Osteoblast (primary cell): ENCODE results near the gene GPX3. TPM values are rescaled to one million over a fixed set of nuclear protein-coding genes. Genes with fewer than 3 reads are reported as not detected.

ENCODE experiments used
- DNase-seq: peaks from one replicate; pipeline ENCODE4 v3.0.0; 2011; ENCODE audit warnings: low spot score, mixed read lengths; ENCODE audit not compliant: insufficient read length; ENCODE audit errors: missing footprints
- H2AFZ ChIP-seq: 2 replicates; pipeline ENCODE4 v1.6.0; 2011; ENCODE audit warnings: mild to moderate bottlenecking, low read length
- H3K27ac ChIP-seq: 2 replicates; pipeline ENCODE4 v1.5.1; 2011; ENCODE audit warnings: mild to moderate bottlenecking, low read depth, low read length, moderate library complexity
- H3K27me3 ChIP-seq: 2 replicates; pipeline ENCODE4 v1.6.0; 2012; ENCODE audit warnings: mild to moderate bottlenecking, control low read depth, inconsistent platforms, low read length, moderate library complexity; ENCODE audit not compliant: insufficient read depth
- H3K36me3 ChIP-seq: 2 replicates; pipeline ENCODE4 v1.5.1; 2011; ENCODE audit warnings: mild to moderate bottlenecking, low read length, control low read depth, moderate library complexity; ENCODE audit not compliant: insufficient read depth
- H3K4me1 ChIP-seq: 2 replicates; pipeline ENCODE4 v1.5.1; 2011; ENCODE audit warnings: mild to moderate bottlenecking, low read length, control low read depth, moderate library complexity; ENCODE audit not compliant: insufficient read depth
- H3K4me2 ChIP-seq: 2 replicates; pipeline ENCODE4 v1.6.0; 2011; ENCODE audit warnings: mild to moderate bottlenecking, low read length; ENCODE audit not compliant: insufficient read depth
- H3K4me3 ChIP-seq: fragments of 200-600 bp; sonication (generic); 3 replicates; pipeline ENCODE4 v1.5.1; 2012; ENCODE audit warnings: mild to moderate bottlenecking, low read length, inconsistent platforms; ENCODE audit not compliant: insufficient read depth
- H3K79me2 ChIP-seq: 2 replicates; pipeline ENCODE4 v1.6.0; 2012; ENCODE audit warnings: mild to moderate bottlenecking, low read length, control low read depth, inconsistent platforms; ENCODE audit not compliant: insufficient read depth
- H3K9me3 ChIP-seq: 2 replicates; pipeline ENCODE4 v1.5.1; 2011; ENCODE audit warnings: low read depth, low read length, control low read depth
- H4K20me1 ChIP-seq: 2 replicates; pipeline ENCODE4 v1.6.0; 2012; ENCODE audit warnings: mild to moderate bottlenecking, low read length, control low read depth; ENCODE audit not compliant: insufficient read depth
- CTCF ChIP-seq: IDR thresholded peaks from 2 replicates; pipeline ENCODE4 v1.5.1; 2011; ENCODE audit warnings: mild to moderate bottlenecking, low read depth, low read length, moderate library complexity; ENCODE audit errors: extremely low read depth
- total RNA-seq: library from RNA; depleted of rRNA; stranded (reverse); fragments of >200 nt; gene quantifications from 2 replicates; pipeline ENCODE4 v1.2.3, GENCODE V29; 2012

GPX3 gene
- total RNA-seq, 1 donor, result 9.8 TPM

- no peak overlapping the region for H3K4me3 ChIP-seq
- no peak for DNase-seq
- H3K27ac ChIP-seq, result no peak overlapping the region
- TF ChIP-seq CTCF, result no peak
- H2AFZ ChIP-seq, result no peak overlapping the region
- no peaks in the 10 kb centered on the region for H3K4me1 ChIP-seq
- no peaks in the 10 kb centered on the region for H3K27me3 ChIP-seq
- H3K9me3 ChIP-seq, result no peaks in the 10 kb centered on the region
- no peaks in the 10 kb centered on the region for H4K20me1 ChIP-seq
- no peaks in the 10 kb centered on the region for H3K36me3 ChIP-seq
- no peak overlapping the region for H3K4me2 ChIP-seq
- H3K79me2 ChIP-seq, result no peaks in the 10 kb centered on the region
These were observed 27.7 kb upstream of the GPX3 start for GRCh38 chr5:150992705-150993104.

- Histone ChIP-seq H3K36me3 (no peaks in the 10 kb centered on the region), H3K27ac (no peak overlapping the region), H3K4me3 (no peak overlapping the region), H3K9me3 (no peaks in the 10 kb centered on the region), H4K20me1 (no peaks in the 10 kb centered on the region), H3K4me1 (no peaks in the 10 kb centered on the region), H3K27me3 (no peaks in the 10 kb centered on the region), H2AFZ (no peak overlapping the region), H3K79me2 (no peaks in the 10 kb centered on the region), H3K4me2 (no peak overlapping the region)
- no peak for DNase-seq
- no peak for TF ChIP-seq CTCF
These were observed 27.0 kb upstream of the GPX3 start for GRCh38 chr5:150993422-150993821.

GRCh38 chr5:150993826-150994412, 26.5 kb upstream of the GPX3 start:
- Histone ChIP-seq H3K4me2 (no peak overlapping the region), H4K20me1 (no peaks in the 10 kb centered on the region), H3K27ac (no peak overlapping the region), H3K9me3 (no peaks in the 10 kb centered on the region), H3K27me3 (peaks cover under 1% of the 10 kb centered on the region), H2AFZ (no peak overlapping the region), H3K79me2 (no peaks in the 10 kb centered on the region), H3K36me3 (no peaks in the 10 kb centered on the region), H3K4me1 (no peaks in the 10 kb centered on the region), H3K4me3 (no peak overlapping the region)
- TF ChIP-seq CTCF, result no peak
- no peak for DNase-seq

- TF ChIP-seq CTCF, result no peak
These were observed 20.5 kb upstream of the GPX3 start for GRCh38 chr5:150999704-151000442.

More at GRCh38 chr5:150999704-151000442, 20.5 kb upstream of the GPX3 start:
- no peak overlapping the region for H2AFZ ChIP-seq
- no peaks in the 10 kb centered on the region for H4K20me1 ChIP-seq
- no peak overlapping the region for H3K27ac ChIP-seq
- H3K9me3 ChIP-seq, result no peaks in the 10 kb centered on the region
- H3K4me2 ChIP-seq, result peak overlapping the region; percentile 9
- H3K79me2 ChIP-seq, result no peaks in the 10 kb centered on the region
- peaks cover 15% of the 10 kb centered on the region for H3K27me3 ChIP-seq
- H3K4me3 ChIP-seq, result no peak overlapping the region
- H3K36me3 ChIP-seq, result no peaks in the 10 kb centered on the region
- peak; percentile 61 for DNase-seq
- no peaks in the 10 kb centered on the region for H3K4me1 ChIP-seq
